Activated T-cell treated with anti-CD3 and anti-CD28 coated beads for 1 hour (primary cell): ENCODE measurements around the gene DCUN1D1.

Experiments
- DNase-seq: peaks from one replicate; pipeline ENCODE4 v3.0.0-alpha.2; 2020; ENCODE audit warnings: low read depth

Gene DCUN1D1

DNA sequence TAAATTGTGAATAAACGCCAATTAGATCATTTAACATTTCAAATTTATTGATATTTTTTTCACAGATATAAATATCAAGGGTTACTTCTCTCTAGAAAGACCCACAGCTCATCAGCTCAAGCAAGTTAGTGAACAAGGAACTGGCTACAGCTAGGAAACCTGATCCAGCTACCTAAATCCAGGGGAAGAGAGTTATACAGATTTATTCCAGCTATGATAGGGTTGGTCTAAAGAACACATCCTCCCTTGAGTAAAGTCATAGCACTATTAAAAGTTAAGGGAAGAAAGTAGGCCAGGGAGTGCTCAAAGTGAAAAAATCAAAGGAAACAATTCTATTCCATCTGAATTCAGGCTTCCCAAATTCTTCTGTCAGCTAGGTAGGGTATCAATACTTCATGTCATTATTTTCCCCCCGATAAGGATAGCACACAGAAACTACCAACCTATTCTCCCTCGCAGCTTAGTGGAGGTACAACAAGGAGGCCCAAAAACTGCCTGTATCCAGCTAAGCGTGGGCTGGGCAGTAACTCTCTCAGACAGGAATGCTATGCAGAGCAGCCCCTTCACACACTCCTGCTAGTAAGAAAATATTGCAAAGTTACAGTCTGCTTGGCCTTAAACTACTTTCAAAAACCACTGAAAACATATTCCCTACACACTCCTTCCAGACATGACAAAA, 44.0 kb downstream of the DCUN1D1 start:
- no peak for DNase-seq

DNA sequence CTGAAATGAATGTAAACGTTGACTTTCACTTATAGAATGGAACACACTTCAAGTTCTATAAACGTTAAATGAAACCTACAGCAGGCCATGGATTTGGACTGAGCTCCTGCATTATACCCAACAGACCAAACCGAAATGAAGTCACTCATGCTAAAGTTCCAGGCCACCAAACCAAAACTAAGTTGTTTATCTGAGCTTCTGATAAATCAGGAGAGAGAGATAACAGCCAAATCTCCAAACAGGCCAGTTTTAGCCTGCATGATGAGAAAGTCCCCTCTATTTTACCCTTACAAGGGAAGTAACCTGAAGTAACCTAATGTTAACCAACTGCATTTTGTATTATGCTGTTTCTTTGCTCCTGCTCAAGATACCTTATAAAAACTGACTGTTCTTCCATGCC, 44.5 kb downstream of the DCUN1D1 start:
- no peak for DNase-seq

DNA sequence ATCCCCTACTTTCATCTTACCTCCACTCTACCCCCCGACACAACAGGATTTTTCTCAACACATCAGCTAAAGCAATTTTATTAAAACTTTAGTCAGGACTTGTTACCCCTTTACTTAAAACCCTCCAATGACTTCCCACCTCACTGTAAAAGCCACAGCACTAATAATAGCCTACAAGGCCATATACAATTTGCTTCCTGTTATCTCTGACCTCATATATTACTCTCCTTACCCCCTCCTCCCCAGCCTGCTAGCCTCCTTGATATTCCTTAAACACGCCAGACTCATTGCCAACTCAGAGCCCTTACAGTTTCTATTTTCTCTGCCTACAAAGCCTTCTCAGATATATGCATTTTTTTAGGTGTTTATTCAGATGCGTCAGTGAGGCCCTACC, 54.4 kb downstream of the DCUN1D1 start:
- DNase-seq: no peak

DNA sequence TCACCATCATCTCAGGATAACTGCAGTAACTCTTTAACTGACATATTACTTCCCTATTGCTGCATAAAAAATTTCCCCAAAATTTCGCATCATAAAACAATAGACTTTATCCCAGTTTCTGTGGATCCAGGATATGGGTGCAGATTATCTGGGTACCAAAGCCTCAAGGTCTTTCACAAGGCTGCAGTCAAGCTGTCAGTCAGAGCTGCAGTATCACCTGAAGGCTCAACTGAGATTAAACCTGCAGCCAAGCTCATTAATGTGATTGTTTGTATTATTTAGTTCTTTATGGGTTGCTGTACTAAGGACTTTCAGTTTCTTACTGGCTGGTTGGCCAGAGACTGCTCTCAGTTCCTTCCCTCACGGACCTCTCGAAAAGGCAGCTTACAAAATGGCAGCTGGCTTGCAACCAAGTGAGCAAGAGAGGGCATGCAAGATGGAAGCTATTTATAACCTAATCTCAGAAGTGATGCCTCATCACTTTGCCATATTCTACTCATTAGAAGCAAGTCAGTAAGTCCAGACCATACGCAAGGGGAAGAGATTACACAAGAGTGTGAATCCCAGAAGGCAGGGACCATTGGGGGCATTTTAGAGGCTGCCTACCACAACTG, 54.9 kb downstream of the DCUN1D1 start:
- DNase-seq: no peak

DNA sequence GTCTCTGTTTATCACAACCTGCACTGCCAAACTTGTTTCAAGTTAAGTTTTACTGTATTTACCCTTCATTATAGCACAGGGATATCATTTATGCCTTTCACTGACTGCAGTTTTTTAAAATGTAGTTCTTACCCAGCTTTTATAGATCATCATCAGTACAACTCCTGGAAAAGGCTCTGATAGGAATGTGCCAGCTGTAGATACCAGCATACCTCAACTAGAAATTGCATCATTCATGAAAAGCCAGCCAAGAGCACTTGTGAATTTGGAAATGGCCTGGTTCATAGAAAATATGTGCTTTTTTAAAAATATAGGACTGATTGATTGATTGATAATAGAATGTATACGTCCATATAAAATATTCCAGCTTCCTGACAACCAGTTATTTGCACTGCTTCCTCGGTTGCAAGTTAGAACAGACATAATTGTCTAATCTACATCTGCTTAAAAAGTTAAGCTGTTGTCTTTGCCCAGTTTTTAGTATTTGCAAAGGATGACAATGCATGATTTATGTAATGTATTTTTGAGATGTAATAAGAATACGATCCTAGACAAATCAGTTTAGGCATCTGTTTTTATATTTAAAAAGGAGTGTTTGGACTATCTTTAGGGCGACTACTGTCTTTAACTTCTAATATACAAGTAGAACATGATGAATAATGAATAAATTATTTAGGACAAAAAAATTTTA, 58.5 kb downstream of the DCUN1D1 start:
- DNase-seq: no peak

DNA sequence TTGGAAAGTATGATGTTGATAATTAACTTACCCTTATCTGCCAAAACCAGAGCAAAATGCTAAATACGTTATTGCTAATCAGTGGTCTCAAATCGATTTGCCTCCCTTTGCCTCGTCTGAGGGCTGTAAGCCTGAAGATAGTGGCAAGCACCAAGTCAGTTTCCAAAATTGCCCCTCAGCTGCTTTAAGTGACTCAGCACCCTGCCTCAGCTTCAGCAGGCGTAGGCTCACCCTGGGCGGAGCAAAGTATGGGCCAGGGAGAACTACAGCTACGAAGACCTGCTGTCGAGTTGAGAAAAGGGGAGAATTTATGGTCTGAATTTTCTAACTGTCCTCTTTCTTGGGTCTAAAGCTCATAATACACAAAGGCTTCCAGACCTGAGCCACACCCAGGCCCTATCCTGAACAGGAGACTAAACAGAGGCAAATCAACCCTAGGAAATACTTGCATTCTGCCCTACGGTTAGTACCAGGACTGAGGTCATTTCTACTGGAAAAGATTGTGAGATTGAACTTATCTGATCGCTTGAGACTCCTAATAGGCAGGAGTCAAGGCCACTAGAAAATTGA, 59.7 kb downstream of the DCUN1D1 start:
- DNase-seq: no peak

DNA sequence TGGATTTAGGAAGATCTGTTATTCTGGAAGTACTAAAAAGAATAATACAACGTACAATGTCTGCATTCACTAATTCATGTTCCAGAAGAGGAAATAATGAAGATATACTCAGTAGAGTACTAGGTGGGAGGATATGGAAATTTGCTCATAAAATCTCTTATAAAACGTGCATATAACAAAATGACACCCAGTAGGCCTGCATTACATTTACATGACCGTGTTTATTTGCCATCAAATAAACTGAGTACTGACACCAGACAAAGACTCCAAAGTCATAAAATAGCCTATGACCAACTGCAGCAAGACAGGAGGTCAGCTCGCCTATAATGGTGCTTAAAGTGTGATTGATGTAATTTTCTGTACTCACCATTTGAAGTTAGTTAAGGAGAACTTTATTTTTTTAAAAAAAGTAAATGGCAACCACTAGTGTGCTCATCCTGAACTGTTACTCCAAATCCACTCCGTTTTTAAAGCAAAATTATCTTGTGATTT, 60.4 kb downstream of the DCUN1D1 start:
- no peak for DNase-seq

DNA sequence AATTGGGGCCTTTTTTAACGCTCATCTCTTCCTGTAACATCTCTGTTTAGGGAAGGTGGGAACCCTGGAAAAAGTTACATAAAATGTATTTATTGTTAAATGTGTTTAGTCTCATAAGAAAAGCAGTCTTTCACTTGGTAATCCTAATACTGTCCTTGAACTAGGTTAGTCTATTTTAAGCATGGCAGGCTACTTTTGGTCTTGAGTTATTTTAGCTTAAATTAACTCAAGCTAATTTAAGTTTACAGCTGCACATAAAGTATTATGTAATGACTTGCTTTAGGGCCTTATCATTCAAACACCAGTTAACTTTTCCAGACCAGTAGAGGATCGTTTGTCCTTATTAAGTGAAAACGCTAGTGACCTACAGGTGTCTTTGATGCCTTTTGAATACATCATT, 63.2 kb downstream of the DCUN1D1 start:
- no peak for DNase-seq

DNA sequence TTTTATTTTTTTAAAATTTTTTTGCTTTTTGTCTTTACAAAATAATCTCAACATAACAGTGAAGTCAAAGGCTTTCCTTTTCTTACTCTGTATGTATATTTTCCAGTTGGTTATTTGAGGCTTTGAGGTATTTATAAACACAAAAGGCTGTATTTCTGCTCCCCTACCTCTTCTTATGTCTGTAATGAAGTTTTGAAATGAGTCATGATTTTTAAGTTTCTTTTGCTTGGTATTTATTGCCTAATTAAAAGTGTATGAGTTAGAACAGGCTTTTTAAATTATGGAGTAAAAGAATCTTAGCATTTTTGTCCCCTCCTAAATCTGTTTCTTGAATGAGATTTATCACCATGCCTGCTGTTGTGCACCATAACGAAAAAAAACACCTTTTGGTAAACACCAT, 66.0 kb downstream of the DCUN1D1 start:
- DNase-seq: no peak

DNA sequence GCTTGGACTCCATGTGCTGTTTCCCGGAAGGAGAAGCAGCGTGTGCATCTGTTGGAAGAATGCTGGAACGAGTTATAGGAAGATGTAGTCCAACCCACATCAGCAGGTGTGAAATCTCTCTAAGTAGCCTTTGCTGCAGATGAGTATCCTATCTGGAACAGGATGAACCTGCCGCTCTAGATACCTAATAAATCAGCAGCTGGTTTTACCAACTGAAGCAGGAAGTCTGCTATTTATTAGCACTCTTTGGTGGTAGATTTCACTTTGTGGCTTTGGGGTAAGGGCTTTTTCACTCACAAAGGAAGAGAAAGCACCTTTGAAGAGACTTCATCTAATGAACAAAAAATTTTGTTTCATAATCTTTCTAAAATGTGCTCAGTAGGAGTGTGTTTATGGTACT, 66.4 kb downstream of the DCUN1D1 start:
- DNase-seq: no peak

DNA sequence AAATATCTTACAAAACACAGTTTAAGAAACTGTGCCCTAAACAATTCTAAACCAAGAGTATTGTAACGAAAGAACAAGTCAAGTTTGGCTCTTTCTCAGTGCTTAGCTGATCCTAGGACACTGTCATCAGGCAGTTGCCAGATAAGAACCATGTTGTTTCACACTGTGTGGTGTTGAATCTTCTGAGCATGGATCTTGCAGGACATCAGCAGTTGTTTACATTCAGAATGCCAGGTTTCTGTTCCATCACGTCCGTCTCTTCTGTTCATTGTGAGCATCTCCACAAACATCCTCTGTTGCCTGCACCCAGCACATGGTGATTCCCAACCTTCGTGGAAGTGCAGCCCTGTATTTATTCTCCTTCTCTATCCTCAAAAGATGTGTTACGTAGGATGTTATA, 67.9 kb downstream of the DCUN1D1 start:
- no peak for DNase-seq

DNA sequence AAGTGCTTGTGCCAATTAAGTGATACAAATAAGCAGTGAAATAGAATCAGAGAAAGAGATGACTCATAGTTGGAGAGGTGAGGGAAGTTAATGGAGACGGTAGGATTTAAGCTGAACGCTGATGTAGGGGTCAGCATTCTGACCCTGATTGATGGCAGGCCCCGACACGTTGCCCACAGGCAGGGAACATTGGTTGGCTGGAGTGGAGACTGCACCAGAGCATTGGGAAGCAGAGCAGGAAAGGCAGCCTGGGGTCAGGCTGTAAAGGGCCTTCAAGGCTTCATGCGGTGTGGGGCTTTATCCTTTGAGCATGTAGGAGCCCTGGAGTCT, 68.6 kb downstream of the DCUN1D1 start:
- no peak for DNase-seq

DNA sequence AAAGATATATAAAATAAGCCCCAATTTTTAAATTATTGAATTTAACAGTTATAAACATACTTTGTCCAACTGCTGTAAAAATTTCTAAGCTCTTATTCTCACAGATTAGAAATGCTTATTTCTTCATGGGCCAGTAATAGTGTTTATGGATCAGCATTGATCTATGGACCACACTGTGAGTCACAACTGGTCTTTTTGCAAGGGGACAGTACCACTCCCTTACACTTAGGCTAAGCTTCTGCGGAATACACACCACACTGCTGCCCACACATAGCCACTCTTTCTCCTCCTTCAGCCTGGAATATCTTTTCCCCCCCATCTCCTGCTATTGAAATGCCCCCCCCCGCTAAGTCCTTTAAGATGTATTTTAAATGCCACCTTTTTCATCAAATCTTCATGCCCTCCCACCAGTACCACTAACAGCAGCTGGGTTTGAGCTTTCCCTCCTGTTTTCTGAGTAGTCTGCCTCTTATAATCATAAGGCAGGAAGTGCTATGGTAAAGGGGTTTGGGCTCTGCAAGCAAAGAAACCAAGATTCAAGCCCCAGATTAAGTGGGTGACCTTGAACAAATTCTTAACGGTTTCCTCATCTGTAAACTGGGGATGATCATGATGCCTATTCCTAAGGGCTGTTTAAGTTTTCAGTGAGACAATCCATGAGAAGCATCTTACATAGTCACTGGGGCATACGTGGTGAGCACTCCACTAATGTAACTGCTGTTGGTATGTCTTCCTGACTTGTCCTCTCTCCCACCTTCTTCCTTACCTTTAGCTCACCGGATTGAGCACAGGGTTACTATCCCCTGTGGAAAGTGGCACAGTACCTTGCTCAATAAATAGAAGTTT, 69.2 kb downstream of the DCUN1D1 start:
- no peak for DNase-seq

DNA sequence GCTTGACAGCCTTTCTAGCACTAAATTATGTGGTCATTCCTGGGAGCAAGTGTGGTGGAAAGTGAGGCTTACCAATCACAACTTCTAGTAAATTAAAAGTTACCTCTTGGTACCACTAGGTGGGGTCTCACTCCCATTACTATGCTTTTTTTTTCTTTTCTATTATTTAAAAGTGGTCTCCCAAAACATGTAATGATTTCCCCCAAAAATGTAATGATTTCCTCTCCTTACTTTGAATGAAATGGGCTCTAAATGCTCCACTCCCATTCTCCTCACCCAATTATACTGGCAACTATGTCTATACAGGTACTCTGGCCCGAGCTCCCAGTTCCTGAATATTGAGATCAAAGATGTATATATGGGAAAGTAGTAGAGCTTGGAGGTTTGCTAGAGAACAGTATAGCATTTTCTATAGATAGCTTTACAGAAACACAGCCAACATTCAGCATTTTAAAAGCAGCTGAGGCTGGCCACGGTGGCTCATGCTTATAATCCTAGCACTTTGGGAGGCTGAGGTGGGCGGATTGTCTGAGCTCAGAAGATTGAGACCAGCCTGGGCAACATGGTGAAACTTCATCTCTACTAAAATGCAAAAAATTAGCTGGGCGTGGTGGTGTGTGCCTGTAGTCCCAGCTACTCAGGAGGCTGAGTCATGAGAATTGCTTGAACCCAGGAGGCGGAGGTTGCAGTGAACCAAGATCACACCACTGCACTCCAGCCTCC, 70.9 kb downstream of the DCUN1D1 start:
- no peak for DNase-seq

DNA sequence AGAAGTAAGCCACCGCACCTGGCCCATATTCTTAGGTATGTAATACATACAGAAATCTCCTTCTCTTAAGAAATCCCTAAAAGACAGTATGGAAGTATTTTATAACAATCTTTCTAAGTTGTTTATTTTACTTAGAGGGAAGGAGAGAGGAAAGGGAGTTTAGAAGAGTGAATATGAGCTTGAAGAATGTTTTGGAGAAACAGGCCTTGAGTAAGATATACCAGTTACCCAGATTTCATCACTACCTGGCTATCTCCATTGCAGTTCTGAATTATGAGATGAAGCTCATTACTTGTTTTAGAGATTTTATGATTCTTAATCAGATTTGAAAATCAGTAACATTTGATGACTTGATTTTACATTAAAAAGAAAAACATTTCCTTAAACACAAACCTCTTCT, 71.9 kb downstream of the DCUN1D1 start:
- no peak for DNase-seq

DNA sequence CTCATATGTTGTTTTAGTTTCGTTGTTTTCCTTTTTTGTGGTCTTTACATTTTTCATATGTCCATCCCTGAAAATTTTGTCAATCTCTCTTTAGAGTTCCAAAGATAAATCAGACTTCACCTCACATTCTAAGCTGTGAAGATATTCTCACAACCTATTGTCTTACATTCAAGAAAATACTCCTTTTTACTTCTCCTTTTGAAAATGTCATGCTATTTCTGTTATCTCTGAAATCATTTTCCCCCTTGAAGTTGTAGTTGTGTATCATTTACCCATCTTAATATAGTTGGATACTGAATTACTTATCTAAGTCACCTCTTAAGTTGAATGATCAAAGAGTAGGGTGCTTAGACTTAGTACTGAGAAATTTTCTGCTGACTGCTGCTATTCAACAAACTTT, 74.3 kb downstream of the DCUN1D1 start:
- DNase-seq: no peak

DNA sequence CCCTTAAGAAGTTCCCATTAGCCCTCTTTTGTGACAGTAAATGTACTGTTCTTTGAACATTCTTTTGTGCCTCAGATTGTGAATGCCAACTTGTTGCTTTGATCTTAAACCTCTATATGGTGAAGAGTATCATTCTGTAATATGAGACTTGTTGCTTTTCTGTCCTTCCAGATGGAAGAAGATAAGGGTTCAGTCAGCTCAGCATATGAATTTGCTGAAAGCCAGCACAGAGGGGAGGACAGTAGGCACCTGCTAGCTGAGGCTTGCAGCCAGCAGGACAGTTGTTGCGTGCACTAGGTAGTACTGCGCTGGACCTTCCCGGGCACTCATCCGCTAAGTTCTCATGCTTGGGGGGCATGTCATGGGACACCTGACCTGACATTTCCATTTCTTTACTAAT, 74.7 kb downstream of the DCUN1D1 start:
- DNase-seq: no peak

DNA sequence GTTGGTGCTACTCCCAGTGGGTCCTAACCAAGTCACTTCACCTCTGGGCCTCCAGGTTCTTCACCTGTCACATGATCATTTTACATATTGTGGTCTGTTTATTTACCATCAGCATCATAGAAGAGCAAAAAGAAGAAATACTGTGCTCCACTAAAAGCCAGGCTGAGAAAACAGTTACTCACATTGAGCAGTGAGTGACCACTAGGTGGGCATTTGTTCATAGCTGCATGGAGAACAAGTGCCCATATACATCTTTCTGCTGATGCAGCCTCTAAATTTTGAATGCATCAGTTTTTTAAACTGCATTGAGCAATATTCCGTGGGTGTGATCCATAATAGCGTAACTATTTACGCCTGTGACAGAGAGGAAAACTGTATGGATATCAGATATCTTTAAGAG, 76.2 kb downstream of the DCUN1D1 start:
- no peak for DNase-seq

DNA sequence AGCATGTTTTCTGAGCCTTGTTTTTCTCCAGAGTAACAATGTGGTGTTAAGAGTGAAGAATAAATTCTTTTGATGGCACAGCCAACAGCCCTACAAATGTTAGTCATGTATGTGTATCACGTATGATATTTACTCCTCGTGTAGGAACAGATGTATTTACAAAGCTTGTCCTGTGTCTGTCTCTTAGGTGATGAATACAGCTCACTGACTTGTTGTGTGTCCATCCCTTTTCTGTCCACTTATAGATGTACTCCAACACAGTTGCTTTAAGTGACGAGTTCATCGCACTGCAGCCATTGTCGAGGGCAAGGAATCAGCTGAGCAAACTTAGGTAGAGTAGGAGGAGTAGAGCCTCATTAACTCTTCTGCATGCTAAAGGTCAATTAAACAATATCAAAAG, 78.1 kb downstream of the DCUN1D1 start:
- DNase-seq: no peak

DNA sequence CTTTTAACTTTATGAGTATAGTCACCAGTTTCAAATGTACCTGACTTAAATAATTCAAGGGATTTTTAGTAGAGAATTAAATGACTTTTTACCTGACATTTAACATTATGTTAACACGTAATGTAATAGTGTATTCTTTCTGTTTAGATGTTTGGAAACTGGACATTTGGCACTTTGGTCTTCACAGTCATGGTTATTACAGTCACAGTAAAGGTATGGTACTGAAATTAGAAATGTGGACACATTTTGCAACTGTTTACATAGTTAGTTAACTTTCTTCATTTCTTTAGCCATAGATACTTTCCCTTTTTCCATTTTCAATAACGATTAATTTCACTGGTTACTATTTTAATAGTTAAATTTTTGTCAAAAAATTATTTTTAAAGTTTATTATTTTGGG, 83.8 kb downstream of the DCUN1D1 start:
- no peak for DNase-seq

DNA sequence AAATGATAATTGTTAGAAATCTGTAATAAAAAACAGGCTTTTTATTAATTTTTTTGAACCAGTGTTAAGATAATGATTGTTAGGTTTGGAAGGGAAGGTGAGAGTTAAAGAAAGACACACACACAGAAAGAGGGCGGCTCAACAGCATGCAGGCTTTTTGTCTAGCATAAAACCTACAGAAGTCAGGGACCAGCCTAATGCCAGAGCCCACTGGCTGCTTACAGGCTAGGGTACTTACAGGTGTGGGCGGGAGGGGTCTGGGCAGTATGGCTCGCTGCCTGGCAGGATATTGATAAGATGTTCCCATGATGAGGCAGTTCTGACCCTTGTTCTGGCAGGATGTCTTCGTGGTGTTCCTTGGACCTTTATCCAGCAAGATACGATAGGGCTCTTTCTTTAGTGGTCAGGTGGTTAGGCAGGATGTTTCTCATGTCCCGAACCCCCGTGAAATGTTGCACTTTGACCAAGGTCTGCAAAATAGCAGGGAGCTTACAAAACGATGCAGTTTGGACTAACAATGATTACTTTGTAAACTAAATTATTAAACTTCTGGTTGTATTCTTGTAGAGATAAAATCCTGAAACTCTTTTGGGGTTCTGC, 84.7 kb downstream of the DCUN1D1 start:
- no peak for DNase-seq
